Mucosa of gallbladder (tissue), 1 donor: ENCODE measurements around the gene JARID2. TPM values are rescaled to one million over a fixed set of nuclear protein-coding genes. Genes with fewer than 3 reads are reported as not detected.
"Not testable (repeated sequence)": the region's sequence is repeated elsewhere in the genome, so short reads cannot be mapped to it uniquely, and the experiment has no call there.

Source experiments
- DNase-seq: peaks from one replicate; pipeline ENCODE4 v3.0.0-alpha.2; 2020; ENCODE audit warnings: low spot score
- total RNA-seq: library from RNA; stranded (reverse); gene quantifications from one replicate; pipeline ENCODE4 v1.2.1, GENCODE V29; 2021
- donor health status: DM: no; HTN: no; CAD: no.

The JARID2 gene
- total RNA-seq, 1 donor from 2014 or later, result 10.7 TPM

GRCh38 chr6:15309611-15310283, 63.9 kb downstream of the JARID2 start:
- DNase-seq, result no peak

- DNase-seq, result no peak
Measured at GRCh38 chr6:15310680-15311079, 64.8 kb downstream of the JARID2 start.

- no peak for DNase-seq
Measured at GRCh38 chr6:15312500-15312899, 66.6 kb downstream of the JARID2 start.

GRCh38 chr6:15313367-15313766, 67.5 kb downstream of the JARID2 start:
- no peak for DNase-seq

GRCh38 chr6:15316754-15317153, 70.9 kb downstream of the JARID2 start:
- no peak for DNase-seq

- DNase-seq, result no peak
Measured at GRCh38 chr6:15317251-15317650, 71.4 kb downstream of the JARID2 start.

GRCh38 chr6:15317934-15318902, 72.3 kb downstream of the JARID2 start:
- no peak for DNase-seq

- no peak for DNase-seq
Measured at GRCh38 chr6:15319677-15320076, 73.8 kb downstream of the JARID2 start.

- DNase-seq, result no peak
Measured at GRCh38 chr6:15320693-15321092, 74.8 kb downstream of the JARID2 start.

- DNase-seq, result no peak
Measured at GRCh38 chr6:15322184-15322583, 76.3 kb downstream of the JARID2 start.

- no peak for DNase-seq
Measured at GRCh38 chr6:15322781-15323536, 77.1 kb downstream of the JARID2 start.

- DNase-seq, result not testable (repeated sequence)
Measured at GRCh38 chr6:15323611-15324010, 77.7 kb downstream of the JARID2 start.

- no peak for DNase-seq
Measured at GRCh38 chr6:15324427-15324985, 78.6 kb downstream of the JARID2 start.

GRCh38 chr6:15325540-15325955, 79.7 kb downstream of the JARID2 start:
- DNase-seq, result no peak

GRCh38 chr6:15326067-15326614, 80.3 kb downstream of the JARID2 start:
- no peak for DNase-seq

- DNase-seq, result no peak
Measured at GRCh38 chr6:15327271-15327670, 81.4 kb downstream of the JARID2 start.

- DNase-seq, result no peak
Measured at GRCh38 chr6:15329197-15329671, 83.4 kb downstream of the JARID2 start.

- no peak for DNase-seq
Measured at GRCh38 chr6:15330174-15330944, 84.5 kb downstream of the JARID2 start.

GRCh38 chr6:15331143-15331542, 85.3 kb downstream of the JARID2 start:
- no peak for DNase-seq

- DNase-seq, result no peak
Measured at GRCh38 chr6:15331629-15332251, 85.9 kb downstream of the JARID2 start.
